ENCODE results near the gene LRMDA.
A peak's percentile ranks its signal among the peaks of the same experiment; 100 is the strongest.

The LRMDA gene

DNA sequence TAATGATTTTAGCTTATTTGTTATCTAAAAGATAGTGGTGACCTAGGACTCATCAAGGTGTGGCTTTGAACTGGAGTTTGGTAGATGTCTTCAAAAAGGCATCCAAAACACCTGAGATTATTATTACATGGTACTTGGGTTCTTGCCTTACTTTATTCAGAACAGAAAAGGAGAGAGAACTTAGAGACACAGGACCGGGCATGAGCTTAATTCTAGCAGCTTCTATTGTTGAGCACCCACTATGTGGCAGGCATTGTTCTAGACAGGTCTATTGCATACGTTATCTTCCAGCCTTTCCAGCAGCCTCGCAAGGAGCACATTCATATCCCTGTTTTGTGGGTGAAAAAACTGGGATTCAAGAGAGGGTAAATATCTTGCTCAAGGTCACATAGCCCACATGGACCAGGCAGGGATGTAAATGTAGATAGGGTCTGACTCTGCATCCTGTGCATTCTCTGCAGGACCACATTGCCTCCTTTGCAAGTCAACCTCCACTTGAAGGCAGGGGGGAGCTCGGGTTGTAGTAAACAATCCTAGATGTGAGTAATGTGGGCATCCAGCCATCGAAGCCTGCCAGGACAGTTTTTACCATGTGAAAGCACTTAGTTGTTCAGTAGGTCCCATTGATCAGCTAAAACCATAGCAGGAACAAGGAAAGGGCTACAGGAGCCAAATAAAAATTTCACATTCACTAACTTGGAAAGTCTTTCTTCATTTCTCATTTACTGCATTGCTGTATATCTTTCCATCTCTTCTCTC is 551.4 kb downstream of the LRMDA start:
- peak; percentile 40 for DNase-seq (ENCODE audit: extremely low read depth, low read depth)
- TF ChIP-seq, protein P1, sequence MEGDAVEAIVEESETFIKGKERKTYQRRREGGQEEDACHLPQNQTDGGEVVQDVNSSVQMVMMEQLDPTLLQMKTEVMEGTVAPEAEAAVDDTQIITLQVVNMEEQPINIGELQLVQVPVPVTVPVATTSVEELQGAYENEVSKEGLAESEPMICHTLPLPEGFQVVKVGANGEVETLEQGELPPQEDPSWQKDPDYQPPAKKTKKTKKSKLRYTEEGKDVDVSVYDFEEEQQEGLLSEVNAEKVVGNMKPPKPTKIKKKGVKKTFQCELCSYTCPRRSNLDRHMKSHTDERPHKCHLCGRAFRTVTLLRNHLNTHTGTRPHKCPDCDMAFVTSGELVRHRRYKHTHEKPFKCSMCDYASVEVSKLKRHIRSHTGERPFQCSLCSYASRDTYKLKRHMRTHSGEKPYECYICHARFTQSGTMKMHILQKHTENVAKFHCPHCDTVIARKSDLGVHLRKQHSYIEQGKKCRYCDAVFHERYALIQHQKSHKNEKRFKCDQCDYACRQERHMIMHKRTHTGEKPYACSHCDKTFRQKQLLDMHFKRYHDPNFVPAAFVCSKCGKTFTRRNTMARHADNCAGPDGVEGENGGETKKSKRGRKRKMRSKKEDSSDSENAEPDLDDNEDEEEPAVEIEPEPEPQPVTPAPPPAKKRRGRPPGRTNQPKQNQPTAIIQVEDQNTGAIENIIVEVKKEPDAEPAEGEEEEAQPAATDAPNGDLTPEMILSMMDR (IDR thresholded peaks at IDR 0.05; ENCODE audit: low read depth, low read length), result no peak

GRCh38 chr10:75984067-75984466 is 552.6 kb downstream of the LRMDA start:
- DNase-seq (ENCODE audit: extremely low read depth, low read depth), result no peak
- TF ChIP-seq, protein P1 (IDR thresholded peaks at IDR 0.05; ENCODE audit: low read depth, low read length), result no peak

GRCh38 chr10:75987616-75988015 is 556.2 kb downstream of the LRMDA start:
- DNase-seq (ENCODE audit: extremely low read depth, low read depth), result peak; percentile 27
- TF ChIP-seq, protein P1 (IDR thresholded peaks at IDR 0.05; ENCODE audit: low read depth, low read length), result no peak

- no peak for DNase-seq (ENCODE audit: extremely low read depth, low read depth)
Observed at GRCh38 chr10:75994357-75995040, 563.1 kb downstream of the LRMDA start.

GRCh38 chr10:75995041-75995430 is 563.6 kb downstream of the LRMDA start:
- DNase-seq (ENCODE audit: extremely low read depth, low read depth), result no peak
- TF ChIP-seq, protein P1 (IDR thresholded peaks at IDR 0.05; ENCODE audit: low read depth, low read length), result no peak

More at GRCh38 chr10:75994357-75995040, 563.1 kb downstream of the LRMDA start:
- TF ChIP-seq, protein P1 (IDR thresholded peaks at IDR 0.05; ENCODE audit: low read depth, low read length), result no peak

GRCh38 chr10:75995720-75996119 is 564.3 kb downstream of the LRMDA start:
- TF ChIP-seq, protein P1 (IDR thresholded peaks at IDR 0.05; ENCODE audit: low read depth, low read length), result no peak
- DNase-seq (ENCODE audit: extremely low read depth, low read depth), result no peak

- DNase-seq (ENCODE audit: extremely low read depth, low read depth), result no peak
- TF ChIP-seq, protein P1 (IDR thresholded peaks at IDR 0.05; ENCODE audit: low read depth, low read length), result no peak
Observed at GRCh38 chr10:75999001-75999400, 567.6 kb downstream of the LRMDA start.

Measured in AG09319 (cell line).